EL (cell line): ENCODE results near the gene KLHL42.
"Not testable (repeated sequence)": the region's sequence is repeated elsewhere in the genome, so short reads cannot be mapped to it uniquely, and the experiment has no call there.

Source experiments
- DNase-seq: peaks from one replicate; pipeline ENCODE4 v3.0.0-alpha.2; 2016

KLHL42 gene

GRCh38 chr12:27779920-27780611 lies at the start of gene KLHL42, which contains the start of gene MANSC4:
TSS of gene KLHL42 (plus strand) at chr12:27780233. CDS start at chr12:27780331, 98 bp downstream.
TSS of gene MANSC4 (minus strand) at chr12:27780236. CDS start at chr12:27771276, 8,960 bp downstream.
- peak; percentile 80 for DNase-seq

DNA sequence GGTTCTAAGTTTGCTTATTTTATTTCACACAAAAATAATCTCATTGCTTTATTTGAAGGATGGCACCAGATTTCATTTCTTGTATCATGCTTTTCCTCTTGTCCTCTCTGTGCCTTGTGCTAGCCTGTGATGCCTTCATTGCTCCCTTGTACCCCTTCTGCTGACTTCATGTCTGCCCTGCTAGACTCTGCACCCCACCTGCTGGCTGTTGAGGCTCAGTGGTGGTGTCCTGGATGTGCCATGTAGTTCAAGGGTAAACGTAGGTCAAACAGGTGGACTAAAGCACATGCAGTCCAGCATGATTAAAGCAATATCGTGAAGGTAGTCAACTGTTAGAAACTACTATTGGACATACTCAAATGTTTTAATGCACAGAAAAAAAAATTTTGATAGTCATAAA lies 47.8 kb upstream of the KLHL42 start:
- DNase-seq: peak; percentile 6

DNA sequence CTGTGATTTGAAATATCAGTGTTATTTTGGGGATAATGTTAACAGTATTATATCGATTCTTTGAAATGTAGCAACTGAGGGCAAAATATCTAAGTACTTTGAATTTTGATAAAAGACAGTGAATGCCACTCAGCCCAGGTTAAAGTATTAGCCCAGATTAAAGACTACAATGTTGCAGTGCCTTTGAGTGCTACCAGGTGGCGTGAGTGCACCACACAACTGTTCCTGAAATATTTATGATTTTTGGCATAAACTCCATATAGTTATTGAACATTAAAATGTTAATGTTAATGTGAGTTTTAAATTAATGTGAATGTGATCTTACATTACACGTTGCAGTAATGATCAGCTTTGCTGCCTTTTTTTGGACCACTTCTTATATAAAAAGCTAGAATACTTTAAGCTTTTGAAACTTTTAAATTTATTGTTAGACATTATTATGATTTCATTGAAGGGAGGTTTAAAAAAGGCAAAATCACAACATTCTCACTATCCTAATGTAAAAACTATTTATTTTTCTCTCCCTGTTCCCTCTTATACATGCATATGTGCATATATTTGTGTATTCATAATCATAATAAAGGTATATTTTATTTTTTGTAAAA lies 46.9 kb upstream of the KLHL42 start:
- peak; percentile 41 for DNase-seq

DNA sequence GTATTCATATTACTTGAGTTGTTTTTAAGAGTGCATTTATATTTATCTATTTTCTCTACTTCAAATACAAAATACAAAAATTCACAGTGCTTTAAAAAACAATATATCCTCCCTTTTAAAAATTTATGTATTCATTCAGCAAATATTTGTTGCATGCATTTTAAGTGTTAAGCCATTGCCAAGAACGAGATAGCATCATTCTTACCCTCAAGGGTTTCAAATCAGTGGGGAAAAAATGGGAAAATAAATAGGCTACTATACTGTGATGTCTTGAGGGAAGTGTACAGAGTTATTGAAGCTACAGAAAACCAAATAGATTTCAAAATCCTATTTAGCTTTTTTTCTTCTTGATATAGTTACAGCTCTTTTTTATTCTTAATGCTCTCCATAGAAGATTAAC lies 46.2 kb upstream of the KLHL42 start:
- DNase-seq: no peak

DNA sequence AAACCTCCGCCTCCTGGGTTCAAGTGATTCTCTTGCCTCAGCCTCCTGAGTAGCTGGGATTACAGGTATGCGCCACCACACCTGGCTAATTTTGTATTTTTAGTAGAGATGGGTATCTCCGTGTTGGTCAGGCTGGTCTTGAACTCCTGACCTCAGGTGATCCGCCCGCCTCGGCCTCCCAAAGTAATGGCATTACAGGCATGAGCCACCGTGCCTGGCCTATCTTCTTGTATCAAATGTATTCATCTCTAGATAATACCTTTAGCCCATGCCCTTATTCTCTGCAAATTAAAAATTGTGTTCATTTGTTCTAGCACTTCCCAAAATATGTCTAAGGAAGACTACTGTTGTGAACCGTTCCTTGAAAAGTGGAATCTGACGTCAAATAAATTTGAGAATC lies 45.7 kb upstream of the KLHL42 start:
- DNase-seq: not testable (repeated sequence)

DNA sequence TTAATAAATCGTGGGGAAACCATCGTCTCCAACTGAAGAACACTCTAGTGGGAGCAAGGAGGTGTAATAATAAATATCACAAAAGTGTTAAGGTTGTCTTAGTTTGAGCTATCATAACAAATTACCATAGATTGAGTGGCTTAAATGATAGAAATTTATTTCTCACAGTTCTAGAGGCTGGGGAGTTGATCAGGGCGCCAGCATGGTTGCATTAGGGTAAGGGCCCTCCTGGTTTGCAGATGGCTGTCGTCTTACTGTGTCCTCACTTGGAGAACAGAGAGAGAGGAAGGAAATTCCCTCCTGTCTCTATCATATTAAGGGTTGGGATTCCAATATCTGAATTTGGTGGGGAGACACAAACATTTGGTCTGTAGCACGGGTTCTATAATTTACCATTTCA lies 36.4 kb upstream of the KLHL42 start:
- no peak for DNase-seq

- DNase-seq: not testable (repeated sequence)
These were observed 34.3 kb upstream of the KLHL42 start for GRCh38 chr12:27745734-27746133.

- no peak for DNase-seq
These were observed 32.8 kb upstream of the KLHL42 start for GRCh38 chr12:27747111-27747820.

DNA sequence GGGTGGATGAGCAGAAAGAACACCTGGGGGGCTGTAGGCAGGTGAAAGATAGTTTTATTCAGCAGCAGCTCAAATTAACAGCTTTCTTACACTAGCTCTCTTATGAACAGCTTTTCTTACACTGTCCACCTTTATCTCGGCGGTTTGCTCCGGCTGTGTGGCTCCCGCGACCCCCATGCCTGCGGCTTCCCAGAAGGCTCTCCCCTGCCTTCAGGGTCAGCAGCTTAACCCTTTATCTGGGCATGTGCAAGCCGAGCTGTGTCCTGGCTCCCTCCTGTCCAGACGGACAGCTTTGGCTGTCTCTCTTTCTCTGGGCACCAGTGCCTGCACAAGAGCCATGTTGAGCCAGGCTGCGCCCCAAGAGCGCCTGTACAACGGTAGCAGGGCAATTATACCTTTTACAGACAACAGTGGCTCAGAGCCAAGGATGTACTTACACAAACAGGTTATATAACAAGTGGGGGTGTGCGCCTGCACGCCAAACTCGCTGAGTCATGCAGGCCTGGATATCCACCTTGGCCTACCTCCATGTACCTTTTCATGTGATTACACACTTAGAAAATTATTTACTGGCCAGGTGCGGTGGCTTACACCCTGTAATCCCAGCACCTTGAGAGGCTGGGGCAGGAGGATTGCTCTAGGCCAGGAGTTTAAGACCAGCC lies 28.5 kb upstream of the KLHL42 start:
- DNase-seq: no peak

- no peak for DNase-seq
These were observed 25.2 kb upstream of the KLHL42 start for GRCh38 chr12:27754795-27755194.

DNA sequence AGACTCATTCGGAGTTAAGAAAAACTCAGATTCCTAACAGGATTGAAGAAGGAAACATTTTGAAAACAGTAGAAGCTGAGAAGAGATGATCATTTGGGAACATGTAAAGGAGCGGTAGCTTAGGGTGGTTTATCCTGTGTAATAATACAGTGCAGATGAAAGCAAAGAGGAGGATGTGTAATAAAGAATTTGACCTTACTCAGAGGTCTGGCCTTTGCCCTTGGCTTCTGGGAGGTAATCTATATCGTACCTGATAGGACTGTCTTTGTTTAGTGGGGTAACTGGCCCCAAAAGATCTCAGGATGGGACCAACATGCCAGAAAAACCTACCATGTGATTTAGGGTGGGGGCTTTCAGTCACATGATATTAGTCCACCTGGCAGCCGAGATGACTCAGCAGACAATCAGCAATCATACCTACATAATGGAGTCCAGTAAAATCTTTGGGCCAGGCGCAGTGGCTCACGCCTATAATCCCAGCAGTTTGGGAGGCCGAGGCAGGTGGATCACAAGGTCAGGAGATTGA lies 23.3 kb upstream of the KLHL42 start:
- no peak for DNase-seq

DNA sequence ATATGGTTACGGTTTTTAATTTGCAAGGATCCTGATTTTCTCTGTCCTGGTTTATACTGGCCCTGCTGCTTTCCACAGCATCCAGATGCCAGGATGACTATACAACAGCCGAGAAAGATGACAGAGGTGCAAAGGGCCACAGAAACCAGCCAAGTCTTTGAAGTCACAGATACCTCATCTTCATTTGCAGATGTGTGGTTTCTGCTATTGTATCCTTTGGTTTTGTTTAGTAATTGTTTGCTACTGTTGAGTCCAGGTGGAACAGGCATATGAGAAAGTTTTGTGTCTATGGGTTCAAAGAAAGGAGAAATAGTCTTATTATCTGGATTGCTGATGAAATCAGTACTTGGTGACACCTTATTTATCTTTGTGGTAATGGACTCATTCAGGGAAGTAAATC lies 17.3 kb upstream of the KLHL42 start:
- no peak for DNase-seq

- no peak for DNase-seq
These were observed 13.4 kb upstream of the KLHL42 start for GRCh38 chr12:27766587-27766986.

DNA sequence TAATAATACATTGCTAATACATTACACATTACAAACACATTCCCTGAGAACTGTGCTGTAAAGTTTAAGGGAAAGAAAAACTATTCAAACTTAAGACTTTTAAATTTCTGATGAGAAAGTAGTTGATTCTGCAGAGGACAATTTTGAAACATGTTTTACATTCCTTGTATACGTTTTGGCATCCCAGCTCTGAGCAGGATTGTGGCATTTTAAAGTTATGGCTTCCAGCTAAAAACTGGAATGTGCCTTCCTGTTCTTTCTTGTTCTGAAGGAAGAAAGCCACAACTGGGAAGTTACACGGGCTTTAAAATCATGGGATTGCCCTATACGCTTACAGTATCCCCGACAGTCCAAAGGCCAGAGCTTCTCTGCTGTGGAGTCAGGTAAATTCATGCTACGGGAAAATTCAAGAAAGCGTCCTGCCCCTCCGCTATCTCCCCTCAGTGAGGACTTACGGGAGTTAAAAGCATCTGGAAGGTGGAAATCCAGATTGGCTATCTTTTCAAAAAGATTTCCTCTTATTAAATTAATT lies 10.8 kb upstream of the KLHL42 start:
- DNase-seq: no peak

GRCh38 chr12:27771481-27772327 lies 8.3 kb upstream of the KLHL42 start:
- no peak for DNase-seq

DNA sequence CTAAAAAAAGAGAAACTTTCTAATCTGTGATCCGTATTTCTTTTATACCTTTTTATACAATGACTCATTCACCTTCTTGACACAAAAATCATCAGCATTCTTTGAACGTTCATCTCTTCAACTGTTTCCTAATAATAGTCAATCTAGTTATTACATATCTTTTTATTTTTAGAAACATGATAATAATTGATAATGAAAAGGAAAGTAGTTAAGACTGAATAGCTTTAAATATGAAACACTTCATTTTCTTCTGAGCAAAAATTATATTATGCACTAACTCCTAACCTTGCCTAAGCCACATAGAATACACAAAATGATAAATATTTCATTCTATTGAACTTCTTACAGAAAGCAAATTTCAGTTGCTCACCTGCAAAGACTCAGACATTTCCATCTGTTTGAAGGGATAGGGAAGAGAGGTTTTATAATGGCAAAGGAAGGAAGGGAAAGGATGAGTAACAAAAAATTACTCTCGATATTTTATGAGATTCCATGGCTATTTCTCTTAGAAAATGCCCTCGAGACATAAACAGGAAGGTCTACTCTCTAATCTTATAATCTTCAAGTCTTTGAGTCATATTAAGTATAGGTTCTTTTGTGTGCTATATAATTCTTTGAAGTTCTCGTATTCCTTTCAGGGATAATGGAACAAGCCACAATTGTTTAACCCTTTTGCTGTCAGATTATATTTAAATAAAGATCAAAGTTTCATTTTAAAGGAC lies 7.5 kb upstream of the KLHL42 start:
- peak; percentile 75 for DNase-seq

DNA sequence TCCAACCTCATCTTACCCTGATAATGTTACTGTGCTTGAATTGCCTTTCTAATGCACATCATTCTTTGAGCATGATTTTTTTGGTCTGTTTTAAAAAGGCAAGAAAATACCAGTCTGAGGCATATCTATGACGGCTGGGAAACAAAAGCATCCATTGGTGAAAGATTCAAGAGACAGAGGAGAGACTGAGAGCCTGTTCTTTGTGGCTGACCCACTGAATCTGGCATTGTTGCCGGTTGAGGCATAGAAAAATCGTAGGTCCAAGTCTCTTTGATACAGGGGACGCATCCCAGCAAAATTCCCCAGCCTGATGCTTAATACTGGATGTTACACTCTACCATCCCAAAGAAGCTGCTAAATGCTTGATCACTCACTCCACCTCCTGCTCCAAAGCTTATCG lies 2.9 kb upstream of the KLHL42 start:
- DNase-seq: no peak

- DNase-seq: no peak
These were observed 1.8 kb upstream of the KLHL42 start for GRCh38 chr12:27778206-27778605.

GRCh38 chr12:27779416-27779919 lies 565 bp upstream of the KLHL42 start:
- DNase-seq: peak; percentile 34

- peak; percentile 74 for DNase-seq
These were observed 777 bp downstream of the KLHL42 start for GRCh38 chr12:27780612-27781408.
